NCI-H226 (cell line): Measurements from ENCODE around the gene SIX4.
"Not testable (repeated sequence)": the region's sequence is repeated elsewhere in the genome, so short reads cannot be mapped to it uniquely, and the experiment has no call there.

Experiments
- DNase-seq: peaks from one replicate; pipeline ENCODE4 v3.0.0-alpha.2; 2015

SIX4 gene

DNA sequence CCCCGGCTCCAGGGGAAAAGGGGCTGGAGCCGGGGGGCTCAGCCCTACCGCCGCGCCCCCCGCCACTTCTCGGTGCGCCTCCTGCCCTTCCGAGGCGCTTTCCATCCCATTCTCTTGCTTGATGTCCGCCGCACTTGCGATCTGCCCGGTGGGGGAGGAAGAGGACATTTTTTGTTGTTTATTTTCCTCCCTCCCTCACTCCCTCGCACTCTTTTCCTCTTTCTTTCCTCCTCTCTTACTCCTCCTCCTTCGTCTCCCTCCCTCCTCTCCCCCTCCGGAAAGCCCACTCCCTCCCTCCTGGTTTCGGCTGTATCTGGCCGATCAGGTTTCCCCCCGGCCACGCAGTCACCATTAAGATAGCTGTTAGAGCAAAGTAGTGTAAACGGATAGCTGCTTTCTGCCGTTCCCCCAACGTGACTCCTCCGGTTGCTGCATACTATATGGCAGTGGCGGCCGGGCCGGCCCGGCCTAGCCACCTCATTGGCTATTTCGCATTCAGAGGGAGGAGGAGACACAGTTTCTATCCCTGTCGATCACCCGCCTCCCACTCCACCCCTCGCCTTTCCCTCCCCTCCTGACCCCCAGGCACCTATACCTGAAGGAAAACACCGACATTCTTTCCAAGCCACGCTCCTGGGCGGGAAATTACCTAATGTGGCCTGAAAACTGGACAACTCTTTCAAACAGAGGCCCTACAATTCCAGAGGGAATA lies at the start of gene SIX4:
SIX4 (minus strand) TSS at position 445 of the 712 bp plus-strand sequence; CDS start at position 168, 277 bp downstream.
- peak; percentile 85 for DNase-seq

DNA sequence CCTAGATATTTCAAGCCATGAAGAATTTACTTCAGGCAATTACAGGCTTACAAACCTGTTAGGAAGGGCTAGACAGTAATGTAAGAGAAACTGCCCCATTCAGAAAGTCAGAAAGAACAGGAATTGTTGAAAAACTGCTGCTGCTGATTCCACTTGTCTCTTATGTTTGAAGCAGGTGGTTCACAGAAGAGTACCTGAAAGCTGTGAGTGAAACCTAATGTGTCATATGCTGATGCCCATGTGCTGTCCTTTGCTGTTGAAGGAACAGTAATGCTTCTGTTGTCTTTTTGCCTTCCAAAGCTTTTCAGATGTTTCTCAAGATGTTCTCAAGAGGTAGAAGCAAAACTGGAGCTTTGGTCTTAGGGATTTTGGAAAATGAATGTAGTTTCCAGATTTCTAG lies 49.4 kb upstream of the SIX4 start:
- DNase-seq = no peak

DNA sequence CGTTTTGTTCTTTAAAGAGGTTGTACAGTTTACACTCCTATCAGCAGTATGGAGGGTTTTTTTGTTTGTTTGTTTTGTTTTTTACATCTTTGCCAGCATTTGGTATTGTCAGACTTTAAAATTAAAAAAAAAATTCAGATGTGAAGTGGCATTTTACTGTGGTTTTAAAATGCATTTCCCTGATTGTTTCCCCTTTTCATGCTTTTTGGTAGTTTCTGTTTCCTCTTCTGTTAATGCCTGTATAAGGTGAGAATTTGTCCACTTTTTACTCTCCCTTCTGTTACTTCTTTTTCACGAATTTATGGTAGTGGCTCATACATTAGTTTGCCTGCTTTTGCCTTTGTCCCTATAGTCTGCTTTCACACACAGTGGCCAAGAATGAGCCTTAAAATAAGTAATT lies 47.0 kb upstream of the SIX4 start:
- DNase-seq = no peak

DNA sequence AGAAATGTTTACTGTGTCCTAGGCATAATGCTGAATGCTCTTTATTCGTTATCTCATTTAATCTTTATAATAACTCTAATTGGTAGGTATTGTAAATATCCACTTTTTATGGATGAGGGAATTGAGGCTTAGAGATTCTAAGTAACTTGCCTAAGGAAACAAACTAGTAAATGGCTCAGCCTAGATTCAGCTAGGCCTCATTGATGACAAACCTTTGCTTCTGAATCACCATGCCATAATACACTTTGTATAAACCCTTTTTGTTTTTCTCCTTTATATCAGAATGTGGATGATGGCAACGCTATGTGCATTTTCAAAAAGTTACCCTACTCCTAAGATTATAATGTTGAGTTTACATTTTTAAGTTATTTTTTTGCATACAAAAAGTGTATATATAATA lies 44.5 kb upstream of the SIX4 start:
- no peak for DNase-seq

DNA sequence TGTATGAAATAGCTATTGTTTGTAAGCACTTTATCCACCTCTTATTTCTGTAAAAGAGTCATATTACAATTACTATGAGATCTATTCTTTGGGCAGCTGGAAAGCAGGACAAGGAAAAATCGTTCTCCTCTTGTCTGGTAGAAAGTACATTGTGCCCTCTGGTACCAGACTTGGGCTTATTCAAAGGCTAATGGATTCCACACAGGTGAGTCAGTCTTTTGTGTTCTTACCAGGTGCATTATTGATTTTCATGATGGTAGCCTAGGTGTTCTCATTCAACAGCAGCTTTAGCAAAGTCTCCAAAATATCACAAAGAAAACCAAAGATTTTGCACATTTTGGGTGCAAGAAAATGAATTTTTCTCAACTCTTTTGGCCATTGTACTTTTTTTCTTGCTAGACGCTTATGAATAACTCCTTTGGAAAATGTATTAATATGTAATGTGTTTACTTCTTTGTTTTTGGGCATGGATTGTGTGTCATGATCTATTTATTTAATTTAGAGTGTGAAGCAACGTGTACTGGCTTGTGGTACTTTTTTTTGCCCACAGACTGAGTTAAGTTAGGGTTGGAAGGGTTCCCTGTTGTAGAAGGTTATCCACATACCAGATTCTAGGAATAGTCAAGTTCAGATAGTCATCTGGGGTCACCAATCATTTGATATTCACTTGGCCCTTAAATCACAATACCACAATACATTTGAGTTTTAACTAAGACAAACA lies 36.7 kb upstream of the SIX4 start:
- DNase-seq = no peak

DNA sequence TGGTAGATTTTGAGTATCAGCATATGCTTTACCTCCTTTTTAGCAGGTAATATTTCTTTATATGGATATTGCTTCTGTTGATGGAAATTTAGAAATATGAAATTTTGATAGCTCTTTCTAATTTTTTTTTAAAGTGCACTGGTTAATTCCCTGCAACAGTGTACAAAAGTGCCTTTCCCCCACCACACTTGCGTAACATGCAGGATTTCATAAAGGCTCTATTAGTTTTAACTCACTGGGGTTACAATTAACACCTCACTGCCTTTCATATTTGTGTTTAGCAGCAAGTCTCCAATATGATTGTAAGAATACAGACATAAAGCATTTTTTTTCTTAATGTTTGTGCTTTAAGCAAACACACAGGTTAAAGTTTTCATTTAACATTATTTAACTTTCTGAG lies 36.1 kb upstream of the SIX4 start:
- no peak for DNase-seq

DNA sequence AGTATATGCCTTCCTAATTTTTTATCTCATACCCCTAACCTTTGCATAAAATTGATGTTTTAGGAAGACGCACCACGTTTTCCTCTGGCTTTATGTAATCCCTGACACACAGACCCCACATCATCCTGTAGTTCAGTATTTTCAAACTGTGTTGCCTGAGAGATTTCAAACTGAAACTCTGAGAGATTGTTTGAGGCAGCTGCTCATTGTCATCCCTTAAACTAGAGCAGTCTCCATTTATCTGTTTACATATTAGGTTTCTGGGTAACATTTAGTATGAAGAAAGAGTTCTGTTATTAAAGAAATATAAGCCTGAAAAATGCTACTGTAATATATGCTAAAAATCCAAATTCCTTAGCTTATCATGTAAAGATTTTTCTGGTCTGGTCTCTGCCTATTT lies 34.7 kb upstream of the SIX4 start:
- DNase-seq = no peak

DNA sequence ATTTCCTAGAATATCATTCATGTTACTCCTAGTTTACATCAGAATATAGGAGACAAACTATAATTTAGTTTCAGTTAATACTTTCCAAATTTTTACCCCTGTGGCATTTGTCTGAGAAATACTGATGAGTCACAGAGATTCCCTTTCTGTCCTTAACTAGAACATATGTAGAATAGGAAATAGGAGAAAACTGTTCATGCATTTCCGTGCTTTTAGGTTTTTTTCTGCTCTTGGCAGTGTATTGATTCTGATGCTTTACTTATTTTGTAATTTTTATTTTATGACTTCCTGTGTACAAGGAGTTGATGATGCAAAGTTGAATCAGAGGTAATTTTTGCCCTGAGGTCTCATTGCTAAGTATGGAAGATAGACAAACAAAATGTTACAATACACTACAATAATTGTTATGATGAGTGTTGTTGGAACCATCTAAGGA lies 33.4 kb upstream of the SIX4 start:
- DNase-seq = no peak

DNA sequence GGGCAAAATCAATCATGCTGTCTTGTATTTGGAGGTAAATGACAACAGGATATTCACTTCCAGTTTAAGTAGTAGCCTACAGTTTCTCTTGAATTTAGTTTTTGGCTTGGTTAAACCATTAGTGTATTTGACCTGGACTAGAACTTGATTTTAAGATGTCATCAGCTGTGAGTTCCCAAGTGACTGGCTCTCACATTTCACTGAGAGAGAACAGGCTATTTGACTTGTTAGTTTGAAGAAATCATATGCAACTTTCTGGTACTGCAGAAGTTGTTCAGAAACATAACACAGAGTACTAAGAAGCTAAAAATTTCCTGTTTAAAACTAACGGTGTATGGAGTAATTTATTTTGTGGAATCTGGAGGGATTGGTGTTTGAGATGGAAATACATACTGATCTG lies 32.7 kb upstream of the SIX4 start:
- no peak for DNase-seq

DNA sequence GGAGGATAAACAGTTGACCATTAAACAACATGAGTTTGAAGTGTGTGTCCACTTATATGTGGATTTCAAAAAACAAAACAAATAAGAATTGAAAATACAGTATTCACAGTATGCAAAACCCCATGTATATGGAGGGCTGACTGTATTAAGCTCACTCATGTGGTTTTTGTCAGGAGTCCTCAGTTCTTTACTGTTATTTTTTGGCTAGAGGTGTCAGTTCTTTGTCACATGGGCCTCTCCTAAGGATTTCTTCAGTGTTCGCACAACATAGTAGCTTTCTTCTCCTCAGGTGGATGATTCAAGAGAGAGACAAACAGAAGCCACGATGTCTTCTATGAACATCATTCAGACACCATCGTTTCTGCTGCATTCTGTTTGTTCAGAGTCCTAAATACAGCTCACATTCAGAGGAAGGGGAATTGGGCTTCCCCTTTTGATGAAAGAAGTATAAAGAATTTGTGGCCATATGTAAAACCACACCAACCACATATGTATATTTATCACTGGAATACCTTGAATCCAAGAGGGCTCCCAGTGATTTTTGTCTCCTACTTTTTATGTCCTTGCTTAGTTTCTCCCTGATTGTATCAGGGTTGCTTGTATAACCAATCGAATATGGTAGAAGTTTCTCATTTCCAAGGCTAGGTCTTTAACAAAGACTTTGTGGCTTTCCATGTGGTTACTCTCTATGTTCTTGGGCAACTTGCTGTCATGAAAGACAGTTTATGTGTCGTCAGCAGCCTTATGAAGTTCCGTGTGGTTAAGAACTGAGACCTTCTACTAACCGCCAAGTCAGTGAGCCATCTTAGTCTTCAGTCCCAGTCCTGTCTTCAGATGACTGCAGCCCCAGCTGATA lies 29.3 kb upstream of the SIX4 start:
- DNase-seq = no peak

DNA sequence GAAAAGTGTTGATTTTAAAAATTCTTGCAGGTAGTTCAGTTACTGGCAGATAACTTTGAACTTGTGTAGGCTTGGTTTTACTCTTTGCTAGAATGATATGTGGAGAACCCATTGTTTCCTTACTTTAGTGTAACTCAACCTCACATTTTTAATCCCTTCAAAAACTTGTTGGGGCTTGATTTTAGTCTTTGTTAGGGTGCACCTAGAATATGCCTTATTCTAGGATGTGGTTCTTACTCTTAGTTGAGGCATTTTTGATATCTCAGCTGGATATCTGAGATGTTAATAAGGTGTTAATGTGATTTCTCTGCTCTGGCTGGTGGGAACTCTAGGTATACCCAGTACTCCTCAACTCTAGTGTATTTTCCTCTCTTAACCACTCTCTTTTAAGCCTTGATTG lies 20.4 kb upstream of the SIX4 start:
- no peak for DNase-seq

DNA sequence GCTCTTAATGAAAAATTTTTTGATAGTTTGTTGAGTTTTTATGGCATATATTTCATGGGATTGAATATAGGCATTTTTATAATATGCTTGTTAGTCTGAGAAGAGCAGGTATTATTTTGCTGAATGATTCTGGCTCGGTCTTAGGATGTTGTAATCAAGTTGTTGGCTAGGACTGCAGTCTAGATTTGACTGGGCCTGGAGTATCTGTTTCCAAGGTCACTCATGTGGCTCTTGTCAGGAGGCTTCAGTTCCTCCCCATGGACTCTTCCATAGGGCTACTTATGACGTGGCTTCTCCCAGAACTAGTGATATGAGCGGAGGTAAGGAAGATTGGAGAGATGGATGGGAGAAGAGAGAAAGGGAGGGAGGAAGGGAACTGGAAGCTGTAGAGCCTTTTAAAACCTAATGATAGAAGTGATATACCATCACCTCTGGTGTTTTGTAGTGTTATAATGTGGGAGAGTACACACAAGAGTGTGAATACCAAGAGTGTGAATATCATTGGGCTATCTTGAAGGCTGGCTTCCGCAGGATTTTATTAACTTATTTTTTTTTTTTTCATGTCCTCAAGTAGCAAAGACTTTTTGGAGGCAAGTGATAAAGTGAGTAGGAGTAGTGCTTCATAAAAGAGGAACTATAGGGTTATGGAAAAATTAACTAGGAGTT lies 14.8 kb upstream of the SIX4 start:
- DNase-seq = no peak

DNA sequence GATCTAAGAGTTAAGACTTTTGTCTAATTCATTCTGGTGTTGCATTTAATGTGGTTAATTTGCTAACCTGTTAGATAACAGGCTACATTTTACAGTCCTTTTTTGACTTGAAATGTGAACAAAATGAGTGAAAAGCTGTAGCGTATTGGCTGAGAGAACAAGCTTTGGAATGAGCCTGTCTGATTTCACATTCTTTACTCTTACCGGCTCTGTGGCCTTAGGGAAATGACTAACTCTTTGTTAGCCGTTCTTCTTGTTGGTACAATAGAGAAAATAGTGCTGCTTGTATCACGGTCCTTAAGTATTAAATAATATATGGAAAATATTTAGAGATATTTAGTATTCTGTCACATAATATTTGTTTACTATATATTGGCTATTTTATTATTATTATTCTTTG lies 12.3 kb upstream of the SIX4 start:
- DNase-seq = peak; percentile 51

DNA sequence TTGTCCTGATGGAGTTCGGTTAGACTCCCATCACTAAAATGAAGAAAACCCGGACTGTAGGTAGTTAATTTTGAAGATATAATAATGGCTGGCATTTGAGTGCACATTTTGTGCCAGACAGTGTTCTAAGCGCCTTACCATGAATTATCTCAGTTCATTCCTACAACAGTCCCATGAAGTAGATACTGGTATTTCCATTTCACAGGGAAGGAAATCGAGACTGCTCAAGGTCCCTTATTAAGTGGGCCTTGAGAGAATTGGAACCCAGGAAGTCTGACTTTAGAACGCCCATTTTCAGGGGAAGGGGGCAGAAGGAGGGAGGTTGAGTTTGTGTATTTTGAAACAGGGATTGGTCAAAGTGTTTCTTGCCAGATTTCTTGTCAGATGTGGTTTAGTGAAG lies 11.3 kb upstream of the SIX4 start:
- DNase-seq = no peak

DNA sequence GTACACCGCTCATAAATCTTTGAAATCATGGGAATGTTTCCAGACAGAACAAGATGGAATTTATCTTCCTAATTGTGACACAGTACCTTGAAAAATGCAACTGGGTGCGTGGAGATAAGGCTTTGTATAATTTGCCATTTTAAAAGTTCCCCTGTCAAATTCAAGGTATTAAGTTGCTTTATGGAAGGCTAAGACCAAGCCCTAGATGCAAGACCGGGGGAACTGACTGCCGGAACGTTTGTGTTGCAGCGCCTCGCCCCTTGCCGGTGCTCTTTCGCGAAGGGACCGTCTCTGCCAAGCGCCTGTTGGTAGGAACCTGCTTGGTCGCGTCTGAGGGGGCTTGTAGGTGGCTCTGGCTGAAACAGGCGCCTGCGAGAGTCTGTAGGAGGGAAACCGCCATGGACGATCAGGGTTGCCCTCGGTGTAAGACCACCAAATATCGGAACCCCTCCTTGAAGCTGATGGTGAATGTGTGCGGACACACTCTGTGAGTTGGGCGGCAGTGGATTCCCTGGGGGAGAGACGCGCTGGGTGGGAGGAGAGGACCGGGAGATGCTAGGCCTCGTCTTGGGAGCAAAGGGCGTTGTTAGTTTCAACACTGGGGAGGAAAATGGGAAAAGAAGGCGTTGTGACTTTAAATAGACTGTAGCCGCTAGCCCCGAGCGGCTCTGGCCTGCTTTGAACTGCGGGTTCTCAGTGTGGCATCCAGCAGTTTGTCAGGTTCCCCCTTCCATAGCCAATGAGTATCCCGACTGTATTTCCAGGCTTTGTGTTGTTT lies 10.5 kb upstream of the SIX4 start, which contains the start of gene MNAT1:
MNAT1 (plus strand) TSS at position 297 of the 778 bp plus-strand sequence; CDS start at position 399, 102 bp downstream.
- peak; percentile 81 for DNase-seq

DNA sequence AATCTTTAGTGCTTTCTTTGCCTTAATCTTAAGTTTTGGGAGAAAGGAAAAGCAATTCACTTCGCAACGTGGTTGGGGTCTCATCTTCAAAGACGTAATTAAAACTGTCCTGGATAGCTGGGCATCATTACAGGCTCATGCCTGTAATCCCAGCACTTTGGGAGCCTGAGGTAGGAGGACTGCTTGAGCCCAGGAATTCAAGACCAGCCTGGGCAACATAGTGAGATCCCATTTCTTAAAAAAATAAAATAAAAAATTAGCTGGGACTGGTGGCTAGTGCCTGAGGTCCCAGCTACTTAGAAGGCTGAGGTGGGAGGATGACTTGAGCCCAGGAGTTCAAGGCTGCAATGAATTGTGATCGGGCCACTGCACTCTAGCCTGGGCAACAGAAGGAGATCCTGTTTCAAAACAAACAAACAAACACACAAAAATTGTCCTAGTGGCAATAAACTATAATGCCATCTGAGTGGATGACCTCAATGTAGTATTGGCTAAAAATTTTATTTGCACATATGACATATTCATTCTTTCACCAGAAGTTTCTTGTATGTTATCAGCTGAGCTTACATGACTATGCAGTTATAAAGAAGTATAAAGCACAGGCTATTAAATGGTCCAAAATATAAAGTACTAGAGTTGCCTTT lies 8.8 kb upstream of the SIX4 start:
- no peak for DNase-seq

DNA sequence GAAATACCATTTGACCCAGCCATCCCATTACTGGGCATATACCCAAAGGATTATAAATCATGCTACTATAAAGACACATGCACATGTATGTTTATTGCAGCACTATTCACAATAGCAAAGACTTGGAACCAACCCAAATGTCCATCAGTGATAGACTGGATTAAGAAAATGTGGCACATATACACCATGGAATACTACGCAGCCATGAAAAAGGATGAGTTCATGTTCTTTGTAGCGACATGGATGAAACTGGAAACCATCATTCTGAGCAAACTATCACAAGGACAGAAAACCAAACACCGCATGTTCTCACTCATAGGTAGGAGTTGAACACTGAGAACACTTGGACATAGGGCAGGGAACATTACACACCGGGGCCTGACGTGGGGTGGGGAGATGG lies 7.1 kb upstream of the SIX4 start:
- not testable (repeated sequence) for DNase-seq

DNA sequence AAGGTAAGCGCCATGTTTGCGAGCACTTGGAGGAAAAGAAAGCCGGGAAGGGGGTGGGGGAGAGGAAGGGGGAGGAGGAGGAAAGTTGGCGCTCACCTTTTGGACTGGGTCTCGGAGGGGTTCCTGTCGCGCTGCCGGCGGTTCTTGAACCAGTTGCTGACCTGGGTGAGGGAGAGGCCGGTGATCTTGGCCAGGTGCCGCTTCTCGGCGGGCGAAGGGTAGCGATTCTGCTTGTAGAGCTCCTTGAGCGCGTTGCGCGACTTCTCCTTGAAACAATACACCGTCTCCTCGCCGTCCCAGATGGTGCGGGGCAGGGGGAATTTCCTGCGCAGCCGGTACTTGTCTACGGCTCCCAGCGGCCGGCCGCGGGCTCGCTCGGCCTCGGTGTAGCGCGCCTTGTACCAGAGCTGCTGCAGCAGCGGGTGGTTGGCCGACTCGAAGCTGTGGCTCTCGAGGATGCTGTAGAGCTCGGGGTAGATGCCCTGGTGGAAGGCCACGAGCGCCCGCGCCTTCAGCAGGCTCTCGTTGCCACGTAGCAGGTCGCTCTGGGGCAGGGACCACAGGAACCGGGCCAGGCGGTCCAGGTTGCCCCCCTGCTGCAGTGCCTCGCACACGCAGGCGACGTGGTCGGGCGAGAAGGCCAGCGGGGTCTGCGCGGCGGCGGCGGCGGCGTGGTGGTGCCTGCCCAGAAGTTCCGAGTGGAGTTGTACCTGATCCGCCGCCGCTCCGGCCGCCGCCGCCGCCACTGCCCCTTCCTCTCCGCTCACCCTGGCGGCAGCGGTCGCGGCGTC lies 840 bp downstream of the SIX4 start:
- peak; percentile 22 for DNase-seq

DNA sequence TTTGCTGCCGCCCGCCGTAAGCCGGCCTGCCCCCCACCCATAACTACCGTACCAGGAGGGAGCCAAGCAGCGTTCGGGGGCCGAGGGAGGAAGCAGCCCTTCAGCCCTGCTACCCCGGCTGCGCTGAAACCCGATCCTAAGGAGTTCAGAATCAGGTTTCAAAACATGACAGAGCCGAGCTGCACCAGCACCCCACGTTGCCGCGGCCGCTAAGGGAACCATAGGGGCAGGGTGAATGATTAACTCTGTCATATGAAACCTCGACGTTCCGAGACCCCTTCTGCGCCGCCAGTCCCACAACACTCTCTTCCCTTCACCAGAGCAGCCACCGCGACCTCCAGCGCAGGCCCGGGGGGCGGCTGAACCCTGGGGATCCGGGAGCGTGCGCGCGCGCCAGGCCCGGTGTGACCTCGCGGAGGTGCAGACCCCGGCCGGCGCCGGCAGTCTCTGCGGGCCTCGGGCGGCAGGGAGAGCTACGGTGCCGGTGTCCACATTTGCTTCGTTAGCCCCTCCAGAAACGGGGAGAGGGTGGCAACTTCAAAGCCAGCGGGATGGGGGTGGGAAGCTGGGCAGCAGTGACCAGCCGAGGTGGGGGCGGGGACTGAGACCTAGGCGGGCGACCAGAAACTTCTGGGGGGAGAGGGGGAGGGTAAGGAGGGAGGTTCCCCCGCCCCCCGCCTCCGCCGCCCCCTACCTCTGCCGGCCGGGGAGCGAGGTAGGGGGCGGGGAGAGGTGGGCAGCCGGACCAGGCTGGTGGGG lies 1.6 kb downstream of the SIX4 start:
- no peak for DNase-seq

DNA sequence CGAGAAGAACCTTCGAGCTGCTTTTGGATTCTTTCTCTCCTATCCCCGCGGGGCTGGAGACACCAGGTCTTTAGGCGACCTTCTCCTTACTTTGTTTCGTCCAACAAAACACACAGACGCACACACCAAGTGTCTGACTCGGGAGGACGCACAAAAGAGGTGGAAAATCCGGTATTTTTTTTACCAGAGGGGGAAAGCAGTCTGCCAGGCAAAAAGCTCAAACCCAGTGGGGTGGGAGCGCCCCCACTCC lies 2.1 kb downstream of the SIX4 start:
- DNase-seq = no peak
